Ishikawa (cell line): Measurements from ENCODE around the gene AMN.

Experiments used
- CEBPB ChIP-seq: IDR thresholded peaks from 2 replicates; pipeline ENCODE4 v1.6.1; 2012
- CREB1 ChIP-seq: IDR thresholded peaks from 2 replicates; pipeline ENCODE4 v1.6.1; 2012; ENCODE audit warnings: low read depth
- EGR1 ChIP-seq: IDR thresholded peaks from 2 replicates; pipeline ENCODE4 v1.6.1; 2012
- EP300 ChIP-seq: IDR thresholded peaks from 2 replicates; pipeline ENCODE4 v1.6.1; 2012; ENCODE audit warnings: borderline replicate concordance
- FOXM1 ChIP-seq: IDR thresholded peaks from 2 replicates; pipeline ENCODE4 v1.6.1; 2012; ENCODE audit warnings: low read depth, borderline replicate concordance
- MAX ChIP-seq: IDR thresholded peaks from 2 replicates; pipeline ENCODE4 v1.6.1; 2012
- NFIC ChIP-seq: IDR thresholded peaks from 2 replicates; pipeline ENCODE4 v1.6.1; 2012
- RAD21 ChIP-seq: IDR thresholded peaks from 2 replicates; pipeline ENCODE4 v1.6.1; 2012; ENCODE audit warnings: low read depth
- REST ChIP-seq: IDR thresholded peaks from 2 replicates; pipeline ENCODE4 v1.6.1; 2012; ENCODE audit warnings: low read depth, mild to moderate bottlenecking
- TAF1 ChIP-seq: IDR thresholded peaks from 2 replicates; pipeline ENCODE4 v1.6.1; 2012; ENCODE audit warnings: low read depth, mild to moderate bottlenecking
- TCF12 ChIP-seq: IDR thresholded peaks from 2 replicates; pipeline ENCODE4 v1.6.1; 2012; ENCODE audit warnings: low read depth
- TEAD4 ChIP-seq: IDR thresholded peaks from 2 replicates; pipeline ENCODE4 v1.6.1; 2012
- YY1 ChIP-seq: IDR thresholded peaks from 2 replicates; pipeline ENCODE4 v1.6.1; 2012; ENCODE audit warnings: low read depth
- ZBTB7A ChIP-seq: IDR thresholded peaks from 2 replicates; pipeline ENCODE4 v1.6.1; 2012; ENCODE audit warnings: low read depth
- TF ChIP-seq, protein P1 (sequence below): IDR thresholded peaks from 2 replicates; pipeline ENCODE4 v1.6.1; 2012

The AMN gene

DNA sequence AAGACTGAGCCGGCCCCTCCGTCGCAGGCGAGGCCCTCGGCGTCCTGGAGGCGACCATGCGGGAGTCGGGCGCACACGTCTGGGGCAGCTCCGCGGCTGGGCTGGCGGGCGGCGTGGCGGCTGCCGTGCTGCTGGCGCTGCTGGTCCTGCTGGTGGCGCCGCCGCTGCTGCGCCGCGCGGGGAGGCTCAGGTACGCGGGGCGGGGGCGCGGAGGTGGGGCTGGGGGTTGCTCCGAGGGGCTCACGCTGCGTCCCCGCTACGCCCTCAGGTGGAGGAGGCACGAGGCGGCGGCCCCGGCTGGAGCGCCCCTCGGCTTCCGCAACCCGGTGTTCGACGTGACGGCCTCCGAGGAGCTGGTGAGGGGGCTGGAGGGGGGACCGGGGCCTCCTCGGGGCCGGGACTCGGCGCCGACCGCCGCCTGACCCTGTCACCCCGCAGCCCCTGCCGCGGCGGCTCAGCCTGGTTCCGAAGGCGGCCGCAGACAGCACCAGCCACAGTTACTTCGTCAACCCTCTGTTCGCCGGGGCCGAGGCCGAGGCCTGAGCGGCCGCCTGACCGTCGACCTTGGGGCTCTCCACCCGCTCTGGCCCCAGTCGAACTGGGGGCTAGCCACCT lies 7.8 kb downstream of the AMN start:
- TF ChIP-seq CEBPB (no peak), TEAD4 (no peak), TAF1 (no peak)
- TF ChIP-seq, protein P1, sequence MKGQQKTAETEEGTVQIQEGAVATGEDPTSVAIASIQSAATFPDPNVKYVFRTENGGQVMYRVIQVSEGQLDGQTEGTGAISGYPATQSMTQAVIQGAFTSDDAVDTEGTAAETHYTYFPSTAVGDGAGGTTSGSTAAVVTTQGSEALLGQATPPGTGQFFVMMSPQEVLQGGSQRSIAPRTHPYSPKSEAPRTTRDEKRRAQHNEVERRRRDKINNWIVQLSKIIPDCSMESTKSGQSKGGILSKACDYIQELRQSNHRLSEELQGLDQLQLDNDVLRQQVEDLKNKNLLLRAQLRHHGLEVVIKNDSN: no peak

- TF ChIP-seq, protein P1: no peak
- TF ChIP-seq CEBPB (no peak), NFIC (no peak), EP300 (no peak), RAD21 (no peak), TEAD4 (no peak), CREB1 (no peak), ZBTB7A (no peak), TCF12 (no peak), MAX (no peak), FOXM1 (no peak), EGR1 (no peak), TAF1 (no peak), YY1 (no peak)
Measured at GRCh38 chr14:102930753-102931579, 8.5 kb downstream of the AMN start.

- TF ChIP-seq REST (no peak), TCF12 (no peak), EGR1 (no peak), FOXM1 (no peak), TEAD4 (no peak), EP300 (no peak), YY1 (no peak), MAX (no peak), CEBPB (no peak)
- TF ChIP-seq, protein P1: no peak
Measured at GRCh38 chr14:102931580-102932285, 9.3 kb downstream of the AMN start.

DNA sequence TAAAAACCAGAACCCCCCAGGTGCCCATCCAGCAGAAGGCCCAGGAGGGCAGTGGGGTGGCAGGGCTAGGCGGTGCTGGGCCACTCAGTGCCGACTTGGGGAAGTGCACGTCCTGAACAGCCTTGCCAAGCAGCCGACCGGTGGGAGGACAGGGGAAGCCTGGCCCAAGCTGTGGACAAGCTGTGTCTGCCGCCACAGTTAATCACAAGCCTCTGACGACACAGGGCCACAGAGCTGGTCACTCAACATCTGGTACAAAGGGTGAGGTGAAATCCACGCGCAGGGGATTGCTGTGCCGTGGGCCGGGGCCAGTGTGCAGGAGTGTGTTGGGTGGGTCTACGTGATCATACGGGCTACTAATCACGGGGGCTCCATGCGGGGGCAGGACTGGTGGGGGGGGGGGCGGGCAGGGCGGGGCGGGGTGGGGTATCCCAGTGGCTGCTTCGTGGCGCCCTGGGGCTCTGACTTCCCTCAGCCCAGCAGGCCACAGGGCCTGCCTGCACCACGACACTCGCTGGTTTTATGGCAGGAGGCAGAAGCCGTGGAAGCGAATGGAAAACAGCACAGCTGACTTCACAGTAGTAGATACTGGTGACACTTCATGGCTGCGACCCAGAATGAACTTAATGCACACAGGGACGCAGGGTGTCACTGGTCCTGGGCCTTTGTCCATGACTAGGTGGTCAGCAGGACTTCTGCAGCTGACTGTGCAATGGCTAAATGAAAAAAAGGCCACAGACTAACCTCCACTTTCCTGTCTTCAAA lies 10.2 kb downstream of the AMN start:
- TF ChIP-seq RAD21: no peak
- TF ChIP-seq CREB1: no peak
- no peak for TF ChIP-seq EP300
- TF ChIP-seq TEAD4: no peak
- TF ChIP-seq MAX: no peak
- TF ChIP-seq TAF1: no peak
- no peak for TF ChIP-seq EGR1
- no peak for TF ChIP-seq TCF12
- no peak for TF ChIP-seq CEBPB
- TF ChIP-seq, protein P1: no peak
- TF ChIP-seq FOXM1: no peak

DNA sequence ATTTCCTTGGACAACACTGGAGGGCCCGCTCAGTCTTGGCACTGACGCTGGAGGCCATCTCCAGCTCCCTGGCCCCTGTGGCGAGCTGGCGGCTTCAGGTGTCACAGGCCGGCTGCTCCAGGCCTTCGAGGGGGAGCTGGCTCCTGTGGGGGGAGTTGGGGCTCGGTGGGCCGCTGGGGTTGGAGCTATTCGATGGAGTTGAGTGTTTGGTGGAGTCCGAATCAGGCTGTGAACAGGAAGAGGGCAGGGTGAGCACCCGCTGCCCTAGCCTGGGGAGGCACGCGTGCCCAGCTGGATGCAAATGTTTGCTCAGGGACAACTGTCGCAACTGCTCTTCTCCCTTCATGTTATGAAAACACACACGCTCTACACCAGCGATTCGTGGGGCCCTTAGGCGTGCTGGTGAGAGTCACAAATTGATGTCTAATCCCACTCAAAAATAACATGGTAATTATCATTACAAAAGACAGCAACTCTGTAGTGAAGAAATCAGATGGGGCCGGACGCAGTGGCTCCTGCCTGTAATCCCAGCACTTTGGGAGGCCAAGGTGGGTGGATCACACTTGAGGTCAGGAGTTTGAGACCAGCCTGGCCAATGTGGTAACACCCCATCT lies 11.3 kb downstream of the AMN start:
- no peak for TF ChIP-seq CREB1
- no peak for TF ChIP-seq TCF12
- TF ChIP-seq, protein P1: no peak
- no peak for TF ChIP-seq TAF1
